ENCODE measurements around the gene LEKR1. TPM values are rescaled to one million over a fixed set of nuclear protein-coding genes. Genes with fewer than 3 reads are reported as not detected.

LEKR1 gene
- total RNA-seq, 1 donor, result 0.36 TPM

DNA sequence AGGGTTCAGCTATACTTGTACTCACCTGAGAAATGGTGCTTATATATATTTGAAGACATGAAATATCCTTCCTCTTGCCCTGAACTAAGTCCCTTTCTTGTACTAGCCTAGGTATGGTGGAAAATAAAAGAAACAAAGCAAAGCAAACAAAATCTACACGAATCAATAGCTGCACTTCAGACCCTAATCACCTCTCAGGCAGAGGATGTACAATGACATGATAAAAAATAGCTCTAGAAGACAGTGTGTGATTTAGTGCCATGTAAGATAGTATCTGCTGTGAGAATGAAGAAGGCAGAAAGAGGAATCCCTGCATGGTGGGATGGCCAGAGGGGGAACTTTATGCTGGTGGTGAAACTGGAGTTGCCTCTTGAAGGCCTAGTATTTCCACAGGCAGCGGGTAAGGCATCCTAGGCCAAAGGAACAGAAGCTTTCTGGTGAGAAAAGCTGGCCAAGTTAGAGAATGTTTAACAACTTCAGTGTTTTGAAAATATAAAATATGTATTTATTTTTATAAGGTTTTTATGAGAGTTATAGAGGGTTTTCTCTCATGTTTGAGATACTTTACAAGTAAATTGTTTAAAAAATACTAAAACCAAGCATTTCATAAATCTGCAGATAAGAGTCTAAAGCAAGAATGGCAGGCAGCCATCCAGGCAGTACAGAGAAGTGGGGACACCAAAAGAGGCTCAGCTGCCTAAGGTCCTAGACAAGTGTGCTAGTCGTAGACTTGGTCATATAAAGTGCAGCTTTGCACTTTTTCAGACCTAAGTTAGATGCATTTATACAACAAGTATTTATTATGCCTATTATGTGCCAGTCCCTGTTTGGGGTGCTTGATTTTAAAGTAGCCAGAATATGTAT lies 14.9 kb downstream of the LEKR1 start:
- no peaks in the 10 kb centered on the region for H3K4me1 ChIP-seq (ENCODE audit: insufficient read depth, low read length)
- no peaks in the 10 kb centered on the region for H3K79me2 ChIP-seq (ENCODE audit: insufficient read depth, low read length)
- no peaks in the 10 kb centered on the region for H3K36me3 ChIP-seq (ENCODE audit: insufficient read depth, low read length)
- no peak overlapping the region for H3K4me3 ChIP-seq (ENCODE audit: insufficient read depth, low read length)
- no peak for DNase-seq (ENCODE audit: insufficient read length, low spot score, missing footprints)
- TF ChIP-seq, protein P1, sequence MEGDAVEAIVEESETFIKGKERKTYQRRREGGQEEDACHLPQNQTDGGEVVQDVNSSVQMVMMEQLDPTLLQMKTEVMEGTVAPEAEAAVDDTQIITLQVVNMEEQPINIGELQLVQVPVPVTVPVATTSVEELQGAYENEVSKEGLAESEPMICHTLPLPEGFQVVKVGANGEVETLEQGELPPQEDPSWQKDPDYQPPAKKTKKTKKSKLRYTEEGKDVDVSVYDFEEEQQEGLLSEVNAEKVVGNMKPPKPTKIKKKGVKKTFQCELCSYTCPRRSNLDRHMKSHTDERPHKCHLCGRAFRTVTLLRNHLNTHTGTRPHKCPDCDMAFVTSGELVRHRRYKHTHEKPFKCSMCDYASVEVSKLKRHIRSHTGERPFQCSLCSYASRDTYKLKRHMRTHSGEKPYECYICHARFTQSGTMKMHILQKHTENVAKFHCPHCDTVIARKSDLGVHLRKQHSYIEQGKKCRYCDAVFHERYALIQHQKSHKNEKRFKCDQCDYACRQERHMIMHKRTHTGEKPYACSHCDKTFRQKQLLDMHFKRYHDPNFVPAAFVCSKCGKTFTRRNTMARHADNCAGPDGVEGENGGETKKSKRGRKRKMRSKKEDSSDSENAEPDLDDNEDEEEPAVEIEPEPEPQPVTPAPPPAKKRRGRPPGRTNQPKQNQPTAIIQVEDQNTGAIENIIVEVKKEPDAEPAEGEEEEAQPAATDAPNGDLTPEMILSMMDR (IDR thresholded peaks at IDR 0.05; ENCODE audit: extremely low read depth, low read depth, low read length), result no peak
- H3K27me3 ChIP-seq (ENCODE audit: insufficient read depth, low read length), result no peaks in the 10 kb centered on the region
- H2AFZ ChIP-seq (ENCODE audit: low read length), result no peak overlapping the region
- H3K9me3 ChIP-seq (ENCODE audit: low read depth, low read length), result no peaks in the 10 kb centered on the region
- no peak overlapping the region for H3K4me2 ChIP-seq (ENCODE audit: insufficient read depth, low read length)
- H3K27ac ChIP-seq (ENCODE audit: low read depth, low read length), result no peak overlapping the region
- H4K20me1 ChIP-seq (ENCODE audit: insufficient read depth, low read length), result no peaks in the 10 kb centered on the region

GRCh38 chr3:156843071-156843808 lies 17.1 kb downstream of the LEKR1 start:
- peak overlapping the region; percentile 51 for H2AFZ ChIP-seq (ENCODE audit: low read length)
- H3K4me3 ChIP-seq (ENCODE audit: insufficient read depth, low read length), result peak overlapping the region; percentile 39

GRCh38 chr3:156847752-156848448 lies 21.7 kb downstream of the LEKR1 start:
- H3K4me2 ChIP-seq (ENCODE audit: insufficient read depth, low read length), result no peak overlapping the region
- no peaks in the 10 kb centered on the region for H3K36me3 ChIP-seq (ENCODE audit: insufficient read depth, low read length)
- no peak overlapping the region for H3K27ac ChIP-seq (ENCODE audit: low read depth, low read length)
- no peaks in the 10 kb centered on the region for H4K20me1 ChIP-seq (ENCODE audit: insufficient read depth, low read length)
- H3K4me3 ChIP-seq (ENCODE audit: insufficient read depth, low read length), result no peak overlapping the region
- H3K27me3 ChIP-seq (ENCODE audit: insufficient read depth, low read length), result no peaks in the 10 kb centered on the region
- no peak overlapping the region for H2AFZ ChIP-seq (ENCODE audit: low read length)
- no peak for DNase-seq (ENCODE audit: insufficient read length, low spot score, missing footprints)
- H3K9me3 ChIP-seq (ENCODE audit: low read depth, low read length), result no peaks in the 10 kb centered on the region
- TF ChIP-seq, protein P1 (IDR thresholded peaks at IDR 0.05; ENCODE audit: extremely low read depth, low read depth, low read length), result no peak
- H3K4me1 ChIP-seq (ENCODE audit: insufficient read depth, low read length), result no peaks in the 10 kb centered on the region
- H3K79me2 ChIP-seq (ENCODE audit: insufficient read depth, low read length), result no peaks in the 10 kb centered on the region

More at GRCh38 chr3:156843071-156843808, 17.1 kb downstream of the LEKR1 start:
- no peak for DNase-seq (ENCODE audit: insufficient read length, low spot score, missing footprints)
- Histone ChIP-seq H3K9me3 (ENCODE audit: low read depth, low read length) (no peaks in the 10 kb centered on the region), H3K79me2 (ENCODE audit: insufficient read depth, low read length) (no peaks in the 10 kb centered on the region), H3K36me3 (ENCODE audit: insufficient read depth, low read length) (no peaks in the 10 kb centered on the region), H4K20me1 (ENCODE audit: insufficient read depth, low read length) (no peaks in the 10 kb centered on the region), H3K4me2 (ENCODE audit: insufficient read depth, low read length) (peak overlapping the region; percentile 68), H3K27ac (ENCODE audit: low read depth, low read length) (no peak overlapping the region), H3K4me1 (ENCODE audit: insufficient read depth, low read length) (no peaks in the 10 kb centered on the region), H3K27me3 (ENCODE audit: insufficient read depth, low read length) (no peaks in the 10 kb centered on the region)
- TF ChIP-seq, protein P1 (IDR thresholded peaks at IDR 0.05; ENCODE audit: extremely low read depth, low read depth, low read length), result no peak
